ENCODE data around the gene CHST9. TPM values are rescaled to one million over a fixed set of nuclear protein-coding genes. Genes with fewer than 3 reads are reported as not detected.

CHST9 gene
- total and polyA plus RNA-seq, 10 of the 15 experiments (the other 5 are each of a cell fraction or from before 2014, with no cell fraction given) = 0.34 TPM; not detected in 9

- in situ Hi-C loops (cut with MboI) (no loop called here), intact Hi-C loops (cut with micrococcal nuclease; ENCODE audit: unreplicated experiment) (loop anchor here (10.0 kb wide), 1 partner anchor 52 kb away; no protein-coding TSS in a partner anchor)
- ChIA-PET CTCF (no interaction called here), POLR2A (no interaction called here), SMC1A (ENCODE audit: uncharacterized antibody, unreplicated experiment) (no interaction called here), RAD21 (ENCODE audit: unreplicated experiment) (no interaction called here)
- no peak overlapping the region for H3K27ac ChIP-seq (ENCODE audit: control insufficient read depth, insufficient read depth)
- no peaks in the 10 kb centered on the region for H3K9me3 ChIP-seq (replicated peaks; ENCODE audit: control insufficient read depth, insufficient read depth, low read length)
- no peaks in the 10 kb centered on the region for H3K4me1 ChIP-seq (ENCODE audit: control insufficient read depth, insufficient read depth, low read length)
- H3K36me3 ChIP-seq (ENCODE audit: control insufficient read depth in 2 of 2, insufficient read depth in 2 of 2, low read length in 1 of 2) = no peaks in the 10 kb centered on the region
- FAIRE-seq (no peak), ATAC-seq (no peak), DNase-seq (ENCODE audit: low read depth, low spot score) (no peak)
- no peaks in the 10 kb centered on the region for H3K27me3 ChIP-seq (replicated peaks in 1 of 2; ENCODE audit: control insufficient read depth in 2 of 2, insufficient read depth in 2 of 2, low read length in 1 of 2)
- H3K4me2 ChIP-seq (ENCODE audit: control insufficient read depth, insufficient read depth) = no peak overlapping the region
- TF ChIP-seq HCFC1 (IDR thresholded peaks at IDR 0.05; ENCODE audit: low read length) (no peak), TCF12 (IDR thresholded peaks at IDR 0.05; ENCODE audit: low read depth, low read length) (no peak), POLR2AphosphoS2 (IDR thresholded peaks at IDR 0.05; ENCODE audit: low read depth, low read length) (no peak), TCF7 (IDR thresholded peaks at IDR 0.05; ENCODE audit: borderline replicate concordance) (no peak), CREB1 (IDR thresholded peaks at IDR 0.05; ENCODE audit: low read depth) (no peak)
- H3K79me2 ChIP-seq (ENCODE audit: control insufficient read depth, insufficient read depth, low read length) = no peaks in the 10 kb centered on the region
- H4K20me1 ChIP-seq (ENCODE audit: control insufficient read depth, insufficient read depth) = no peaks in the 10 kb centered on the region
- no peak overlapping the region for H3K4me3 ChIP-seq
- no TSS peak for BruUV-seq (replicated peaks)
- 6% methylated on average over 1 of the region's 1 CpG for WGBS (ENCODE audit: insufficient coverage, insufficient replicate concordance, low lambda C conversion rate, missing lambda C conversion rate)
- no peak overlapping the region for H2AFZ ChIP-seq (ENCODE audit: control insufficient read depth, low read depth, low read length)
- H3K9ac ChIP-seq (ENCODE audit: control insufficient read depth, insufficient read depth, low read length) = no peak overlapping the region
Observed at GRCh38 chr18:27213123-27213717, 28.1 kb upstream of the CHST9 start.

- POLR2A ChIA-PET = no interaction called here
- no peaks in the 10 kb centered on the region for H4K20me1 ChIP-seq (ENCODE audit: control insufficient read depth, insufficient read depth)
- no peaks in the 10 kb centered on the region for H3K9me3 ChIP-seq (replicated peaks; ENCODE audit: control insufficient read depth, insufficient read depth, low read length)
- DNase-seq (ENCODE audit: low read depth, low spot score) (no peak), ATAC-seq (no peak), FAIRE-seq (no peak)
- RAD21 ChIA-PET (ENCODE audit: unreplicated experiment) = no interaction called here
- in situ Hi-C loops (cut with MboI) = no loop called here
- no peak overlapping the region for H3K27ac ChIP-seq (ENCODE audit: control insufficient read depth, insufficient read depth)
- CTCF ChIA-PET = no interaction called here
- WGBS (ENCODE audit: insufficient coverage, insufficient replicate concordance, low lambda C conversion rate, missing lambda C conversion rate) = 0% methylated on average over 1 of the region's 1 CpG
- H3K4me1 ChIP-seq (ENCODE audit: control insufficient read depth, insufficient read depth, low read length) = no peaks in the 10 kb centered on the region
- no peak overlapping the region for H3K4me3 ChIP-seq
- no TSS peak for BruUV-seq (replicated peaks)
- H3K4me2 ChIP-seq (ENCODE audit: control insufficient read depth, insufficient read depth) = no peak overlapping the region
- H3K9ac ChIP-seq (ENCODE audit: control insufficient read depth, insufficient read depth, low read length) = no peak overlapping the region
- H2AFZ ChIP-seq (ENCODE audit: control insufficient read depth, low read depth, low read length) = no peak overlapping the region
- SMC1A ChIA-PET (ENCODE audit: uncharacterized antibody, unreplicated experiment) = no interaction called here
- no peaks in the 10 kb centered on the region for H3K79me2 ChIP-seq (ENCODE audit: control insufficient read depth, insufficient read depth, low read length)
- H3K36me3 ChIP-seq (ENCODE audit: control insufficient read depth in 2 of 2, insufficient read depth in 2 of 2, low read length in 1 of 2) = no peaks in the 10 kb centered on the region
- TF ChIP-seq MYC (IDR thresholded peaks at IDR 0.05; ENCODE audit: insufficient read depth, insufficient read length, insufficient replicate concordance, low read length, severe bottlenecking) = no peak
- no peak for TF ChIP-seq ZNF622 (IDR thresholded peaks at IDR 0.05)
- TF ChIP-seq RFX5 (IDR thresholded peaks at IDR 0.05; ENCODE audit: low read depth, low read length) = no peak
- TF ChIP-seq YBX1 (IDR thresholded peaks at IDR 0.05) = no peak
- TF ChIP-seq HSF1 (IDR thresholded peaks at IDR 0.05; ENCODE audit: low read depth, low read length) = no peak
- TF ChIP-seq EGR1 (IDR thresholded peaks at IDR 0.05; ENCODE audit: borderline replicate concordance in 1 of 2, low read depth in 2 of 2, low read length in 2 of 2) = no peak
- TF ChIP-seq RUNX3 (IDR thresholded peaks at IDR 0.05; ENCODE audit: low read length) = no peak
- no peaks in the 10 kb centered on the region for H3K27me3 ChIP-seq (replicated peaks in 1 of 2; ENCODE audit: control insufficient read depth in 2 of 2, insufficient read depth in 2 of 2, low read length in 1 of 2)
- intact Hi-C loops (cut with micrococcal nuclease; ENCODE audit: unreplicated experiment) = loop anchor here (10.0 kb wide), 1 partner anchor 53 kb away; no protein-coding TSS in a partner anchor
Observed at GRCh38 chr18:27211569-27211968, 26.5 kb upstream of the CHST9 start.

Data from GM12878 (cell line).